T-helper 1 cell treated with Interleukin-12 subunit alpha and Interleukin-12 subunit beta and Interleukin-4 antibody, amounts not matched to agents 30 ng/mL and 1 ng/mL, for 36 hours (primary cell): Measurements from ENCODE around the gene MAP2K3. TPM values are rescaled to one million over a fixed set of nuclear protein-coding genes. Genes with fewer than 3 reads are reported as not detected.
"Not testable (repeated sequence)": the region's sequence is repeated elsewhere in the genome, so short reads cannot be mapped to it uniquely, and the experiment has no call there.

Experiments used
- intact Hi-C: fragments of 100-400 bp; cut with micrococcal nuclease; formaldehyde crosslinking; loops from one replicate; pipeline ENCODE4 v1.15.1; 2024
- total RNA-seq: library from RNA; stranded (reverse); gene quantifications from 2 replicates; pipeline ENCODE4 v1.2.3, GENCODE V29; 2022

MAP2K3 gene
- total RNA-seq, 1 donor from 2014 or later = 80.7 TPM

DNA sequence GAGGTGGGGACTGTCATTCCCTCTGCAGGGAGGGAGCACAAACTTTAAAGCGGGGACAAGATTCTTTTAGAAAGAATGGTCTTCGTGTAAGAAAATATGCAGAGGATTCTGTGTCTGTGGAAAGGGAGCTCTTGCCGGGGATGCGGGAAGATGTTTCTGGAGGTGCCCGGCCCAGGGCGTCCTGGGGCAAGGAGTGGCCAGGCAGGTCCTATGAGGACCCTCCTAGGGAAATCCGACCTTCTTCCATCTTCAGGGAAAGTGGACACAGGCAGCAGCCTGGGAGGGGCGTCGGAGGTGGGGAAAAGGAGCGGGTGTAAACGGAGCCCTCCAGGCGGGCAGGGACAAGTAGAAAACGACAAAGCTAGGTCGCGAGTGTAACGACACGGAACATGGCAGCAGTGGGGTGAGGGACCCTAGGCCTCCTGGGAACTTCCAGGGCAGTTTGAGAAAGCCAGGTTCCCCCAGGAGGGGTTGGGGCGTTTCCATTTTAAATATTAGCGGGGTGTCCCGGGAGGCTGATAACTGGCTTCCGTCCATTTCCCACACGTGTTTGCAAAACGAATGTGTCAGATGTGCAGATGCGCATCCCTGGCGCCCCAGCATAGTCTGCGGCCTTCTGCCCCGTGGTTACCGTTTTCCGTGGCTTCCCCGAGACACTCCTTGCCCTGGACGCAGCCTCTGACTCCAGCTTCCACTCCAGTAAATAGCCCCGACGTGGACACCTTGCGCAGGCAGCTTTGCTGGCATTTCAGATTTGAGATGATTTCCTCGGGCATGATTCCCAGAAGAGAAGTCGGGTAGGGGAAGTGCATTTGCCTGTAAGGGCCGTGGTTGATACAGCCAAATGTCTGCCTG is 39.0 kb downstream of the MAP2K3 start:
- intact Hi-C loops = loop anchor here (1.0 to 2.0 kb wide), 9 partner anchors 35 to 228 kb away; partner anchors contain the start of genes DHRS7B, MAP2K3, NATD1 and TMEM11

DNA sequence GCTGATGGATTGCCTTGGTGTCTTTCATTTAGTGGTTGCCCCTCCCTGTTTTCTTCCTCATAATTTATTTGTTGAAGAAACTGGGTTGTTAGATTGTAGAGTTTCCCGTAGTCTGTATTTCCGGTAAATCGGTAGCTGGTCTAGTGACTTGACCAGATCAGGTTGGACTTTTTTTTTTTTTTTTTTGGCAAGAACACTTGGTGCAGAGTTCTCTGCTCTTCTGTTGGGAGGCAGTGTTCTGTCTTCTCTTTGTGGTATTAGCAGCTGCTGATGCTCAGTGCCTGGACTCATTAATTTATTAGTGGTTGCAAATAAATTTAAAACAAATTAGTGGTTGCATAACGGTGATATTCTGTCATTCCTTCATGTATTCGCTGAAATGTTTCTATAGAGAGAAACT is 40.2 kb downstream of the MAP2K3 start:
- intact Hi-C loops = not testable (repeated sequence)

GRCh38 chr17:21327921-21328320 is 43.4 kb downstream of the MAP2K3 start:
- intact Hi-C loops = not testable (repeated sequence)

DNA sequence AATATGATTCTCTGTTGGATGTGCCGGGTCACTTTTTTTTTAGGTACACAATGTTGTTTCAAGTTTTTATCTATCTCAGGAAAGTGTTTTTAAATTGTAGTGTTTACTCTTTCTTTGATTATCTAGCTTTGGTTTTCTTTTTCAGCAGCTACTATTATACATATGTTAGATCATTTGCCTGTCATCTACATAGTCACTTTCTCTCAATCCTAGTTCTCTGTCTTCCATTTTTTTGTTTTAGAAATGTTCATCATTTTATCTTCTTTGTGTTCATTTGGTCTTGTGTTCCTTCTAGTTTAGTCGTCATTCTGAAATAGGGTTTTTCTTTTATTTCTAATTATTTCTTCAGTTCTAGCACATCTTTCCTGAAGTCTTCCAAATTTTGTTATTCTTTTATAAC is 44.3 kb downstream of the MAP2K3 start:
- intact Hi-C loops = not testable (repeated sequence)

DNA sequence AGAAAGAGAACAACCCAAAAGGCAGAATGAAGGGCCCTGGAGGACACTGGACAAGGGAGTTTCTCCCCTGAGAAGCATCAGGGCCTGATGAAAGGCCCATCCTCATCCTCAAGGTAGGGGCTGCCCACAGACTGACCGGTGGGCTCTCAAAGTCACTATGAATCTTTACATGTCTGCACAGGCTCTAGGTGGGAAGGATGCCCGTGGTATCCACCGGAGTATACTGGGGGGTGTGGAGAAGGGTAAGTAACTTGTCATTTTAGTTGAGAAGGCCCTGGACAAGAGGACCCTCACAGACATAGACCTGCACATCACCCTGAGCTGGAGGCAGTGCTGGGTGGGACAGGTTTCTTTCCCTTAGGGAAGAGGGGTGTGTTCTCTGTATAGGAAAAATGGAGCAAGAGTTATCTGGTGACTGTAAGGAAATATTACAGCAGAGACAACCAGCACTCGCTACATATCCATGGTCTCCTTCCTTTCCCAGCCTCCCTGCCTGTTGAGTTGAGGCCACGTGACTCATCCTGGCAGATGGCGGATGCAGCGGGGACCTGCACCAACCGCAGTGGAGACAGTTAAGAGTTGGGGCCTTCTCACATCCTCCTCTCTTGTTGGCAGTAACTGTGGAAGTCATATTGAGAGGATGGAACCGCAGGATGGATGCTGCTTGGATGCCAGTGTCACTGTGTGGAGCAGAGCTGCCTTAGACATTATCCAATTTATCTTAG is 46.1 kb downstream of the MAP2K3 start:
- intact Hi-C loops = no loop called here

DNA sequence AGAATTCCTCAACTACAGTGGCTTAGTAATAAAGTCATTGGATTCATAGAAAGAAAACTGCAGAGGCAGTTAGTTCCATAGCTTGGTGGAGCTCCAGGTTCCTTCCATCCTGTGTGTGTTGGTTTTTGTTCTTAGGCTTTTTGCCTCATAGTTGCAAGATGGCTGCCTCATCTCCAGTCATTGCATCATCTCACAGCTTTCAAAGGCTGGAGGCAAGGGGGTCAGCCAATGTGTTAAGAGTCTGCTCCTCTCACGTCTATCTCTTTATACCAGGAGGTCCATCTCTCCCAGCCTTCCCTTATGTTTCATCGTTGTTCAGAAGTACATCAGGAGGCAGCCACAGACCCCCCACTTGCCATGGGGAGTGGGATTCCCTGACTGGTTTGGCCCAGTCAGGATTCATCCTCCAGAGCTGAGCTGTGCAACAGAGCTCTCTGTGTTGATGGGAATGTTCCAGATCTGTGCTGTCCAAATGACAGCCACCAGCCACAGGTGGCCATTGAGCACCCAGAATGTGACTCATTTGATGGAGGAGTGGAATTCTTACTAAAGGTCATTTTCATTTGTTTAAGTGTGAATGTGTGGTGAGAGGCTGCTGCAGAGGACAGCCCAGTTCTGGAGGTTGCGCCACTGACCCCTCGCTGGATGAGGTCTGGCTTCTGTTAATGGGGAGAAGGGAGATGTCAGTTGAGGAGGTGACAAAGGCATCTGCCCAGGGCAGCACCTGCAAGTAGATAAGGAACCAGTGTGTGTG is 52.2 kb downstream of the MAP2K3 start:
- intact Hi-C loops = not testable (repeated sequence)

- intact Hi-C loops = not testable (repeated sequence)
These were observed 53.6 kb downstream of the MAP2K3 start for GRCh38 chr17:21337981-21338625.

DNA sequence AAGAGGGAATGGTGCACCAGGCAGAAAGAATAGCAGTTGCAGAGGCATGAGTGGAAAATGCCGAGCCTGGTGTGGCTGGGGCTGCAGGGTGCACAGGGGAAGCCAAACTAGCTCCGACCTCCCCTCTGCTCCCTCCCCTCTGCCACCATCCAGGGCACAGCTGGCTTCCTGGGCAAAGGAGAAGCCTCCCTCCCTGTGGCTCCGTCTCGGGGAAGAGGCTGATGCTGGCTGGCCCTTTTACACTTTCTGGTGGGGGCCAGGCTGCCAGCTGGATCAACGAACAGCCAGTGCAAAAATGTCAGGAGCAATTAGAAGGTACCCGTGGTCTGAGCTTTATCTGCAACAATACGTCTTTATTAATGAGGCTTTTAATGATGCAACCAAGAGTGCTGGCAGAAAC is 54.5 kb downstream of the MAP2K3 start:
- intact Hi-C loops = no loop called here

DNA sequence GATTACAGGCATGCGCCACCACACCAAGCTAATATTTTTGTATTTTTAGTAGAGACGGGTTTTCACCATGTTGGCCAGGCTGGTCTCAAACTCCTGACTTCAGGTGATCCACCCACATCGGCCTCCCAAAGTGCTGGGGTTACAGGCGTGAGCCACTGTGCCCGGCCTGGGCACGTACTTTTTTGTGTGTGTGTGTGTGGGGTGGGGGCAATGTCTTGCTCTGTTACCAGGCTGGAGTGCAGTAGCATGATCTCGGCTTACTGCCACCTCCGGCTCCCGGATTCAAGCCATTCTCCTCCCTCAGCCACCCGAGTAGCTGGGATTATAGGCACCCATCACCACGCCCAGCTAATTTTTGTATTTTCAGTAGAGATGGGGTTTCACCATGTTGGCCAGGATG is 55.1 kb downstream of the MAP2K3 start:
- intact Hi-C loops = not testable (repeated sequence)

DNA sequence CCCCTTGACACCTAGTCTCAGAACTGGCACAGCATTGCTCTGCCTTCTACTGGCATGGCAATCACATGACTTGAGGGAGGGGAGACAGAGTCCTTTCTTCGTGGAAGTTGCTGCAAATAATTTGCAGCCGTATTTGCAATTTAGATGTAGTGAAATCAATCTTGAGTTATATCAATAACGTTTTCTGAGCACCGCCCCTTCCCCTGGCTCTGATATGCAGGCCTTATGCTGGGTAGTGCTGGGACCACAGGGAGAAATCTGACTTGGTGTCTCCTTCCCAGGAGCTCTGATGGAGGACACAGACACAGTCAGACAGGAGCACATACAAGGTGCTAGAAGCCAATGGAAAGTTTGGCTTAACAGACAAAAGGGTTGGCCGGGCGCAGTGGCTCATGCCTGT is 55.9 kb downstream of the MAP2K3 start:
- intact Hi-C loops = not testable (repeated sequence)

DNA sequence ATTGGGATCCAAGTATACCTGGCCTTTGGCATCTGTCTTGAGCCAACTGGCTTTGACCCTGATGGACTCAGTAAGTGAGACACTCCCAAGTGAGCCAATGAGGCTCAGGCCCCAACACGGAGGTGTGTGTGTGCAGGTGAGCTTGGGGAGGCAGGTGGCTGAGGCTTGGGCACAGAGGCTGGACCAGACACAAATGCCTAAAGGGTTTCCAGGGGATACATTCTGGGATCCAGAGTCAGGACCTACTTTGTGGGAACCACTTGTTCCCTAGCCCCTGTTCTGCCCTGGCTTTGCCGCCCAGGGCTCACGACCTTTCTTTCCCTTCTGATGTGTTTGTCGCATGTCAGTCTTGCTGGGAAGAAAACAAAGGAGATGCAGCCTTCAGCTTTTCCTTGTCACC is 56.8 kb downstream of the MAP2K3 start:
- intact Hi-C loops = not testable (repeated sequence)

DNA sequence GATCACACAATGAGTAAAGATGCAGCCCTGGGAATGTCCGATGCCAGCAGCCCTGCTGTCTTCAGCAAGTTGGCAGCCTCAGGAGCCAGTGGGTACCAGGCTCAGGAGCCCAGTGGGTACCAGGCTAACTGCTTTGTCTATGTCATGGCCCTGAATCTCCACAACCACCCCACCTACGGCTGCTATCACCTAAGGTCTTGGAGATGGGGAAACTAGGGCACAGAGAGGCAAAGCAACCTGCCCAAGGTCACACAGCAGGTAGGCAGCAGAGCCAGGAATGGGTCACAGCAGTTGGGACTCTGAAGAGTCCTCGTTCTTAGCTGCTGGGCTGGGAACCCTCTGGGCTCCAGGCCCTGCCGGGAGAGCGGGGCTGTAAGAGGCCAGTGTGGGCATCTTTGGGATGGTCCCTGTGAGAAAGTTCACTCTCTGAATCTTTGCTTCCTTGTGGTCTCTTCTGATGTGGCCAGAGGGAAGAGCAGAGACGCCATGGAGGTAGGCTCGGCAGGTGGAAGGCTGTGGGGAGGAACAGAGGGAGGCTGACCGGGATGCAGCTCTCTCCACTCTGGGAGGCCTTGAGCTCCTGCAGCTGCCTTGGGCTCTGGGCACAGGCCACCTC is 57.5 kb downstream of the MAP2K3 start:
- intact Hi-C loops = not testable (repeated sequence)

- intact Hi-C loops = not testable (repeated sequence)
These were observed 58.8 kb downstream of the MAP2K3 start for GRCh38 chr17:21343061-21343949.

- intact Hi-C loops = not testable (repeated sequence)
These were observed 60.3 kb downstream of the MAP2K3 start for GRCh38 chr17:21344801-21345200.

DNA sequence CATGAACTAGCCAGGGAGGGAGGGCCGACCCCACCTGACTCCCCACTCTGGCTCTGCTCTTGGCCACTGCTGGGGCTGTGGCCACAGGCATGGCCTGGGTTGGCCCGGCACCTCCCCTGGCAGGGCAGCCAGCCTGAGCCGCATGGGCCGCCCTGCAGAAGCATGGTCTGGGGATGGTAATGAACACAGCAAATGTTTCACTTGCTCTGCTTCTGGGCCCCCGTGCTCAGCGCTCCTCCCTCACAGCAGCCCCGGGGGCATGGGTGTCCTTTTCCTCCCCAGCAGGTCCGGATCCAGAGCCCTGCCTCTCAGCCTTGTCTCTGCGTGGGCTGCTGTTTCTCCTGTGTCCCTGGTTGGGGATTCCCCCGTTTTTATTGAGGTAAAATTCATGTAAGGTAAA is 60.7 kb downstream of the MAP2K3 start:
- intact Hi-C loops = no loop called here

- intact Hi-C loops = not testable (repeated sequence)
These were observed 61.6 kb downstream of the MAP2K3 start for GRCh38 chr17:21346107-21346506.

GRCh38 chr17:21346651-21347250 is 62.2 kb downstream of the MAP2K3 start:
- intact Hi-C loops = not testable (repeated sequence)

- intact Hi-C loops = not testable (repeated sequence)
These were observed 63.1 kb downstream of the MAP2K3 start for GRCh38 chr17:21347660-21348059.
